ENCODE measurements around the gene PCSK6.
"Not testable (repeated sequence)": the region's sequence is repeated elsewhere in the genome, so short reads cannot be mapped to it uniquely, and the experiment has no call there.

Gene PCSK6

DNA sequence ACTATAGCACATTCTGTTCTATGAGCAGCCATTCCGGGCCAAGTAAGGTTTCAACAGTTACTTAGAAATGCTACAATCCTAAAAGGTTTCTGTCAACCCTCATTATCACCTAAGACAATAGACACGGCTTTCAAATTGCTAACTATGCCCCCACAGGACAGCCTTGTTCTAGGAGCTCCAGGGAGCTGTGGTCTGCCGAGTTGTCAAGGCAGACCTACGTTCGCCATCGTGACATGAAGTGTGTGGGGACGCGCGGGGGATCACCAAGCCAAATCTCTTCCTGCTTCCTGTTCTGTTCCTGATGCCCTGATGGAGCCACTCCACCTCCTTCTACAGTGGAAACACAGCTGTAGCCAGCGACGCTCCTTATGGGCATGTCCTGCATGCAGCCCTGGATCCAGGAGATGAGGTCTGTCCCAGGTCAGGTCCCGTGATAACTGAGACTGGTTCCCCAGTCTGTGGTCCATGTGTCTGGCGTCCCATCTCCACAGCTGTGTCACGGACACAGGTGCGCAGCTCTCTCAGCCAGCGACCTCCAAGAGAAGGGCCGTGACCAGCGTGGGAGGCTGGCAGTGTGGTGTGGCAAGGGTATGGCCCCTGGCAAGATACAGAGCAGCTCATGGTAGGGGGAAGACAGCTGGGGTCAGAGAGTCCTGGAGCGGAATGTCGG is 82.8 kb downstream of the PCSK6 start:
- no peak overlapping the region for H3K9ac ChIP-seq (ENCODE audit: low read length)
- no peak overlapping the region for H3K27ac ChIP-seq (ENCODE audit: low read length)
- no peaks in the 10 kb centered on the region for H3K36me3 ChIP-seq (ENCODE audit: control insufficient read depth, low read depth, low read length)
- no peak overlapping the region for H3K4me3 ChIP-seq (ENCODE audit: low read length)
- H3K27me3 ChIP-seq (ENCODE audit: control insufficient read depth, insufficient read depth, low read length), result no peaks in the 10 kb centered on the region
- H3K9me3 ChIP-seq (ENCODE audit: control insufficient read depth, low read depth, low read length), result no peaks in the 10 kb centered on the region
- peaks cover 12% of the 10 kb centered on the region for H3K4me1 ChIP-seq (ENCODE audit: control insufficient read depth, low read depth, low read length)

DNA sequence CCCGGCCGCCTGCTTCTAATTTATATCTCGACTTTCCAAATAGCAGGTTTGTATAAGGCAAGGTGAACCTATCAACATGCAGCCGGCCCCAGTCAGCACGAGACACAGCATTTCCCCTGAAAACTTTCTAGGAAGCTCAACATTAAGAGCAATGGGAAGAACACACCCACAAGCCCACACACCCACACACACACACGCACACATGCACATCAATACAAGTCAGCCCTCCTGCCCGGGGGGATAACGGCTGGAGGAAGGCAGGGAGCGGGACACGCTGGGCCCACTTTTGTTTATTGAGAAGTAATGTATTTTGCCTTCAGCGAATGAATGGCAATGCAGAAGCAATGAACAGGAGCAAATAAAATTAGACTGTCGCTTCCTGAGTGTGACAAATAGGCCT is 83.5 kb downstream of the PCSK6 start:
- H3K9ac ChIP-seq (ENCODE audit: low read length), result no peak overlapping the region
- H3K4me3 ChIP-seq (ENCODE audit: low read length), result no peak overlapping the region
- H3K36me3 ChIP-seq (ENCODE audit: control insufficient read depth, low read depth, low read length), result no peaks in the 10 kb centered on the region
- peaks cover 12% of the 10 kb centered on the region for H3K4me1 ChIP-seq (ENCODE audit: control insufficient read depth, low read depth, low read length)
- H3K27ac ChIP-seq (ENCODE audit: low read length), result no peak overlapping the region
- no peaks in the 10 kb centered on the region for H3K27me3 ChIP-seq (ENCODE audit: control insufficient read depth, insufficient read depth, low read length)
- no peaks in the 10 kb centered on the region for H3K9me3 ChIP-seq (ENCODE audit: control insufficient read depth, low read depth, low read length)

DNA sequence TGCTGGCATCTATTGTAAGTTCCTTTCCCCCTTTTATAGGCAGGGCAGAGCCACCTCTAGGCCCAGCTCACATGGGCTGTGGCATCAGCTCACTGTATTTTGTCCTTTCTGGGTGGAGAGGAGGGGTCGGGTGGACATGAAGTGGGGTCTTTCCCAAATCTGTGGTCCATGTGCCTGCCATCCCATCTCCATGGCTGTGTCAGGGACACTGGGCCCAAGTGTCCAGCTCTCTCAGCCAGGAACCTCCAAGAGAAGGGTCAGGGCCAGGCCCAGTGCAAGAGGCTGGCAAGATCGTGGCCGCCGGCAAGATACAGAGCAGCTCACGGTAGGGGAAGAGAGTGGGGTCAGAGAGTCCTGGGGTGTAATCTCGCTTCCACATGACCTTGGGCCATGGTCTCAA is 85.3 kb downstream of the PCSK6 start:
- Histone ChIP-seq H3K9me3 (ENCODE audit: control insufficient read depth, low read depth, low read length) (no peaks in the 10 kb centered on the region), H3K27ac (ENCODE audit: low read length) (no peak overlapping the region), H3K9ac (ENCODE audit: low read length) (no peak overlapping the region), H3K27me3 (ENCODE audit: control insufficient read depth, insufficient read depth, low read length) (no peaks in the 10 kb centered on the region), H3K36me3 (ENCODE audit: control insufficient read depth, low read depth, low read length) (no peaks in the 10 kb centered on the region), H3K4me1 (ENCODE audit: control insufficient read depth, low read depth, low read length) (peaks cover 7% of the 10 kb centered on the region), H3K4me3 (ENCODE audit: low read length) (no peak overlapping the region)

DNA sequence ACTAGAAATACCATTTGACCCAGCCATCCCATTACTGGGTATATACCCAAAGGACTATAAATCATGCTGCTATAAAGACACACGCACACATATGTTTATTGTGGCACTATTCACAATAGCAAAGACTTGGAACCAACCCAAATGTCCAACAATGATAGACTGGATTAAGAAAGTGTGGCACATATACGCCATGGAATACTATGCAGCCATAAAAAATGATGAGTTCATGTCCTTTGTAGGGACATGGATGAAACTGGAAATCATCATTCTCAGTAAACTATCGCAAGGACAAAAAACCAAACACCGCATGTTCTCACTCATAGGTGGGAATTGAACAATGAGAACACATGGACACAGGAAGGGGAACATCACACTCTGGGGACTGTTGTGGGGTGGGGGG is 86.6 kb downstream of the PCSK6 start:
- H3K27ac ChIP-seq (ENCODE audit: low read length); H3K36me3 ChIP-seq (ENCODE audit: control insufficient read depth, low read depth, low read length); H3K9me3 ChIP-seq (ENCODE audit: control insufficient read depth, low read depth, low read length); H3K27me3 ChIP-seq (ENCODE audit: control insufficient read depth, insufficient read depth, low read length); H3K4me3 ChIP-seq (ENCODE audit: low read length); H3K4me1 ChIP-seq (ENCODE audit: control insufficient read depth, low read depth, low read length); H3K9ac ChIP-seq (ENCODE audit: low read length): not testable (repeated sequence)

DNA sequence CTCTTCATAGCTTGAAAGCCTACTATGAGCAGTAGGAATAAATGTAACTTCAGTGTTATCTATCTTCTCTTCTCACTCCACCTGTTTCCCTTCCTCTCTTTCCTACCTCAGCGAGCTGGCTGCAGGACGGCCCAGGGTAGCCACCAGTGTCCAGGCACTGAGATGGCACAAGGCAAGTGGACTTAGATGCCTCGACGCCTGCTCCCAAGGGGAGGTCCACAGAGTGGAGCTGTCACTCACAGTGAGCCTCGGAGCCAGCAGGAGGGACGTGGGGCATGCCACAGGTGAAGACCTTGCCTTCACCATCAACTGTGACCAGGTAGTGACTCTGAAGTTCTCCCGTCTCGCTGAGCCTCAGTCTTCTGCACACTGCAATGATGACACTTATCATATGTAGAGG is 88.2 kb downstream of the PCSK6 start:
- Histone ChIP-seq H3K36me3 (ENCODE audit: control insufficient read depth, low read depth, low read length) (no peaks in the 10 kb centered on the region), H3K4me3 (ENCODE audit: low read length) (no peak overlapping the region), H3K9me3 (ENCODE audit: control insufficient read depth, low read depth, low read length) (no peaks in the 10 kb centered on the region), H3K27ac (ENCODE audit: low read length) (no peak overlapping the region), H3K9ac (ENCODE audit: low read length) (no peak overlapping the region), H3K4me1 (ENCODE audit: control insufficient read depth, low read depth, low read length) (no peaks in the 10 kb centered on the region), H3K27me3 (ENCODE audit: control insufficient read depth, insufficient read depth, low read length) (no peaks in the 10 kb centered on the region)

DNA sequence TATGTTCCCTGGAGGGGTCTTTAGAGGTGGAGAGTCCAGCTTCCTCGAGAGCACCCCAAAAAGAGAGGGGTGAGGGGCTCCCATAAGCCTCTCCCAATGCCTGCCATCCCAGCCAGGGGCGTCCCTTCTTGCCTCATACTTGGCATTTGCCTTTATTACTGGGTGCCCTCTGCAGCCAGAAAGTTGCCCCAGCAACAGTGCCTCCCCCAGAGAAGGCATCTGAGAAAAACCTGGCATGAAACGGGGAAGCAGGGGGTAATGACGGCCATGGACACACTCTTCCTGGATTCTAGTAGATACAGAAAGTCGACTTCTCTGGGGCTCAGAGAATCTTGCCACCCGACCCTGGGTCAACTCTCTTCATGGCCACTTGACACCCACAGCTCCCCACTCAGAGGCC is 90.1 kb downstream of the PCSK6 start:
- Histone ChIP-seq H3K4me1 (ENCODE audit: control insufficient read depth, low read depth, low read length) (no peaks in the 10 kb centered on the region), H3K9ac (ENCODE audit: low read length) (no peak overlapping the region), H3K4me3 (ENCODE audit: low read length) (no peak overlapping the region), H3K9me3 (ENCODE audit: control insufficient read depth, low read depth, low read length) (no peaks in the 10 kb centered on the region), H3K36me3 (ENCODE audit: control insufficient read depth, low read depth, low read length) (no peaks in the 10 kb centered on the region), H3K27me3 (ENCODE audit: control insufficient read depth, insufficient read depth, low read length) (no peaks in the 10 kb centered on the region), H3K27ac (ENCODE audit: low read length) (no peak overlapping the region)

DNA sequence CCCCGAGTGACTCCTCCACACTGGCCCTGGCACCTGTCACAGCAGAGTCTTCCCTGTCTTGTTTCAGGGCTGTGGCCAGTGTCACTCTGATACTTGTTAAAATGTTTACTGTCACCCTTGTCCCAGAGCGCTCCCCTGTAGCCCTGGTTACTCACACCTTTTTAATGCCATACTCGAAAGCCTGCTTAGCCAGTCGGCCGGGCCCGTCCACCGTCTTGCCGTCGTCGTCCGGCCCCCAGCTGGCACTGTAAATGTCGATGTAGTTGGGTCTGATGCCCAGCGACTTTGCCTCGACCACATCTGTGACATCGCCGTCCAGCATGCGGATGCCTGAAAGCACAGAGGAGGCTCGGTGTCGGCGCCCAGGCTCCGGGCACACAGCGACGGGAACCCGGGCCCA is 91.3 kb downstream of the PCSK6 start:
- no peak overlapping the region for H3K27ac ChIP-seq (ENCODE audit: low read length)
- H3K4me3 ChIP-seq (ENCODE audit: low read length), result no peak overlapping the region

DNA sequence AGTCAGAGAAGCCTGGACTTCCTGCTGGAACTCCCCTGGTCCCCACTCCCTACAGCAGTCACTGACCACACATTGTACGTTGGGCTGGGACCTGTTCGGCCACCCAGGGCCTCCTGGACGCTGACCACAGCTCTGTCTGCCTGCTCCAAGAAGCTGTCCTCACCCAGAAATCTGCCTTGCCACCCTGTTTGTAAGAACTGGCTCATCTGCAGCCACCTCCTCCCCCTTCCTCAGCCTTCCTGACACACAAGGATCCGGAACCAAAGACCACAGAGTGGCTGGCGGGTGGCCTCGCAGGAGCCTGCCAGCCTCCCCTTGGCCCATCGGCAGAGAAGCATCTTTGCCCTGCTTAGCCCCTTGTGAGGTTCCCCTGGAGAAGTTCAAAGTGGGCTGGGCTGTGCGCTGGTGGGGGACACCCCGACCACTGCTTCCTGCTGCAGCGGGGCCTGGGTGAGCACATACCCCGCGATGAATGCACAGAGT is 91.9 kb downstream of the PCSK6 start:
- Histone ChIP-seq H3K4me3 (ENCODE audit: low read length) (no peak overlapping the region), H3K4me1 (ENCODE audit: control insufficient read depth, low read depth, low read length) (no peaks in the 10 kb centered on the region), H3K9ac (ENCODE audit: low read length) (no peak overlapping the region), H3K36me3 (ENCODE audit: control insufficient read depth, low read depth, low read length) (no peaks in the 10 kb centered on the region), H3K27ac (ENCODE audit: low read length) (no peak overlapping the region), H3K9me3 (ENCODE audit: control insufficient read depth, low read depth, low read length) (no peaks in the 10 kb centered on the region), H3K27me3 (ENCODE audit: control insufficient read depth, insufficient read depth, low read length) (no peaks in the 10 kb centered on the region)

More for the DNA sequence above, 91.3 kb downstream of the PCSK6 start:
- no peaks in the 10 kb centered on the region for H3K4me1 ChIP-seq (ENCODE audit: control insufficient read depth, low read depth, low read length)
- H3K36me3 ChIP-seq (ENCODE audit: control insufficient read depth, low read depth, low read length), result no peaks in the 10 kb centered on the region
- H3K9ac ChIP-seq (ENCODE audit: low read length), result no peak overlapping the region
- no peaks in the 10 kb centered on the region for H3K27me3 ChIP-seq (ENCODE audit: control insufficient read depth, insufficient read depth, low read length)
- H3K9me3 ChIP-seq (ENCODE audit: control insufficient read depth, low read depth, low read length), result no peaks in the 10 kb centered on the region

DNA sequence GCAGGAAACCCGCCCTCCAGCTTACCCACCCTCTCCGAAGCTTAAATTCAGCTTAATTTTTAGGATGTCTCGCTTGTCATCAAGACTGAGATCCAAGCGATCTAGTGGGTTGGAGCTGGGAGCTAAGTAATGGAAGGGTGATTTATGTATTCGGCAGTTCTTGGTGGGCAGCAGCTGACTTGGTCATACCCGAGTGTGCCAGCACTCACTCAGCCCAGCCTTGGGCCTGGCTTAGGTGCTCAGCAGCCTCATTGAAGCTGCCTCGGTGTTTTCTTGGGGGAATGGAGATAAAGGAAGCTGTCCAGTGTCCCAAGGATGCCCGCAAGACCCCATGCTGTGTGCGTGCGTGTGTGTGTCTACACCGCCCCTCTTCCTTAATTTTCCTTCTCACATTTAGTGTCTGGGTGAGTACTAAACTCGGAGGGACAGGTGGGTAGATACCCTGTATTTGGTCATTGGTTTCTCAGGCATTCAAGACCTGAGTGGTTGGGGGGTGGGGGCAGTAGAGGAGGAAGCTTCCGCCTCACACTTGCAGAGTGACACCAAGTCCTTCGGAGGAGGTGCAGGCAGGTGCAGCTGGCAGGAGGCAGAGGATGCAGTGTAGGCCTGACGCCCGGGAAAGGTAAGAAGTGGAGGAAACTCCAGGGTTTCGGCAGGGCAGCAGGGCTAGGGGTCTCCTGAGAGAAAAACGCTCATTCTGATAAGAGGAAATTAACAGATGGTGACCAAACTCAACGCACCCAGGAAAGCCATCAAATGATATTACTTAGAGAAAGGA is 92.8 kb downstream of the PCSK6 start:
- Histone ChIP-seq H3K27me3 (ENCODE audit: control insufficient read depth, insufficient read depth, low read length) (no peaks in the 10 kb centered on the region), H3K9me3 (ENCODE audit: control insufficient read depth, low read depth, low read length) (no peaks in the 10 kb centered on the region), H3K4me3 (ENCODE audit: low read length) (no peak overlapping the region), H3K27ac (ENCODE audit: low read length) (no peak overlapping the region), H3K9ac (ENCODE audit: low read length) (no peak overlapping the region), H3K4me1 (ENCODE audit: control insufficient read depth, low read depth, low read length) (no peaks in the 10 kb centered on the region), H3K36me3 (ENCODE audit: control insufficient read depth, low read depth, low read length) (no peaks in the 10 kb centered on the region)

DNA sequence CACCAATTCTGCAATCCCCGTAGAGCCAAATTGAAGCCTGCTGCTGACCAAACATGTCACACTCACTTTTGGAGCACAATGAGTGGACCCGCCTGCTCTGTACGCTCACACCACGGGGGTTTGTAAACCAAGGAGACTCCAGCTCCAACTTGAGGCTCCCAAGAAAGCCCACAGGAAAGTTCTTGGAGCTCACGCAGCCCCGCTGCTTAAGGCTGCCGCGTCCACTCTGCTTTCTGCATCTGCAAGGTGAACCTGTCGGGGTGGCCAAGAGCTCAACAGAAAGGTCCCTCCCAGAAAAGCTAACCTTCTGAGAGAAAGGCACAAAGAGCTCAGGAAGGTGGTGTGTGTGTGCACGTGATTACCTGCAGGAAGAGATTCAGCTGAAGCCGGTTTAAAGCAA is 94.9 kb downstream of the PCSK6 start:
- H3K4me3 ChIP-seq (ENCODE audit: low read length), result no peak overlapping the region
- no peak overlapping the region for H3K27ac ChIP-seq (ENCODE audit: low read length)
- H3K36me3 ChIP-seq (ENCODE audit: control insufficient read depth, low read depth, low read length), result no peaks in the 10 kb centered on the region
- no peaks in the 10 kb centered on the region for H3K9me3 ChIP-seq (ENCODE audit: control insufficient read depth, low read depth, low read length)
- no peaks in the 10 kb centered on the region for H3K27me3 ChIP-seq (ENCODE audit: control insufficient read depth, insufficient read depth, low read length)
- no peaks in the 10 kb centered on the region for H3K4me1 ChIP-seq (ENCODE audit: control insufficient read depth, low read depth, low read length)
- H3K9ac ChIP-seq (ENCODE audit: low read length), result no peak overlapping the region

DNA sequence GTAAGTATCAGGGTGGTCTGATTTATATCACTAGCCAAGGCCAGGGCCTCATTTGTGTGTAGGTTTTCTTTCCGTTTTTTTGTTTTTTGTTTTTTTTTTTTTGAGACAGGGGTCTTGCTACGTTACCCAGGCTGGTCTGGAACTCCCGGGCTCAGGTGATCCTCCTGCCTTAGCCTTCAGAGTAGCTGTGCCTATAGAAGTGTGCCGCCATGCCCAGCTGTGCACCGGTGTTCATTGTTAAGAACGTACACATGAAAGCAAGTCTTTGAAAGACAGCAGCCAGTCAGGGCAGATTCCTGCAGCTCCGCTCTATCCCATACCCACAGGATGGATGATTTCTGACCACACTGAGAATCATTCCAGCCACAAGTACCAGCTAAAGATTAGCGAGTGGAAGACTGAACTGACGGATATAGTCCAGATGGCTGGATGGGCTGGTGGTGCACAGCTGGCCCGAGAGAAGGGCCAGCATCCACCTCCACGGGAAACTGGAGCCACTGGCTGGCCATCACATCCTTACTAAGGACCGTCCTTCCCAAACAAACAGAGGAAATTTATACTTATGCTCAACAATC is 95.4 kb downstream of the PCSK6 start:
- Histone ChIP-seq H3K36me3 (ENCODE audit: control insufficient read depth, low read depth, low read length) (no peaks in the 10 kb centered on the region), H3K27me3 (ENCODE audit: control insufficient read depth, insufficient read depth, low read length) (no peaks in the 10 kb centered on the region), H3K9me3 (ENCODE audit: control insufficient read depth, low read depth, low read length) (no peaks in the 10 kb centered on the region), H3K27ac (ENCODE audit: low read length) (no peak overlapping the region), H3K4me3 (ENCODE audit: low read length) (no peak overlapping the region), H3K4me1 (ENCODE audit: control insufficient read depth, low read depth, low read length) (no peaks in the 10 kb centered on the region), H3K9ac (ENCODE audit: low read length) (no peak overlapping the region)
